Heart left ventricle (tissue), 13 donors: Measurements from ENCODE around the gene ATG2A.

Experiments
- POLR2A ChIP-seq, 2 donors: fragments of 450-650 bp; IDR thresholded peaks; one replicate each; pipeline ENCODE4 v1.6.1; 2017; ENCODE audit warnings: antibody characterized with exemption in 2 of 2, mild to moderate bottlenecking in 2 of 2, moderate library complexity in 2 of 2
- TF ChIP-seq, protein P1 (sequence below), 12 donors: fragments of 200-600 bp; sonication (generic) in 4 of 12; IDR thresholded peaks; one replicate each; pipeline versions ENCODE4 v1.5.0 to v1.8.0; 2018 to 2022; ENCODE audit warnings: antibody characterized with exemption in 12 of 12, mild to moderate bottlenecking in 5 of 12
- donor health status: ischemic (EF 13 %, LVEDD 7.1; RV severe dilation, severe dysfunction).
- donor health status: DM: no; HTN: yes; CAD: no.
- donor health status: DM: no; HTN: no; CAD: no.
- donor health status: ischemic (EF 25% LVEDD 6.9; RV normal size, moderate dysfunction).
- donor health status: ischemic (EF 25% LVEDD 5.7; RV mildly dilated, moderate dysfunction).
- donor health status: ischemic (EF 35%, LVEDD 5.7; RV mildly dilated, moderate dysfunction).
- donor health status: nonischemic (EF 11% LVEDD 7.7; RV severe dilation, severe dysfunction).
- donor health status: DM: yes; HTN: yes; CAD: no.
- donor health status: PGD.
- donor health status: ischemic (EF 29% LVEDD 5.4; RV normal size, mild dysfunction).
- donor health status: nonischemic (EF 23%, LVEDD 6.1; RV moderate dilation, normal function).

DNA sequence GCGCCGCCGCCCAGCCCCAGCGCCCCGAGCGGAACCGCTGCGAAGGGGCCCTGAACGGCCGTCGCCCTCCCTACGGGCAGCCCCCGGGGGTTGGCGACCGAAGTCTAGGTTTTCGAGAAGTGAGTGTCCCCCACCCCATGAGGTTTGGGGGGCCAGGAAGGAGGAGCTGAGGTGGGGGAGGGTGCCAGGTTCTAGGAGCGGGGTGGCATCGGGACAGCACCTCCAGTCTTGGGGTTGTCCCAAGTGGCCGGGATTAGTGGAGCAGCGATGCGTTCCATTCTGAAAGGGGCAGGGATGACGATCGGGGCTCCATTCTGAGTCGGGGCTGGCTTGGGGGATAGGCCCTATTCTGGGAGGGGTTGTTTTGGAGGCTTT lies 7.9 kb upstream of the ATG2A start:
- TF ChIP-seq, protein P1, sequence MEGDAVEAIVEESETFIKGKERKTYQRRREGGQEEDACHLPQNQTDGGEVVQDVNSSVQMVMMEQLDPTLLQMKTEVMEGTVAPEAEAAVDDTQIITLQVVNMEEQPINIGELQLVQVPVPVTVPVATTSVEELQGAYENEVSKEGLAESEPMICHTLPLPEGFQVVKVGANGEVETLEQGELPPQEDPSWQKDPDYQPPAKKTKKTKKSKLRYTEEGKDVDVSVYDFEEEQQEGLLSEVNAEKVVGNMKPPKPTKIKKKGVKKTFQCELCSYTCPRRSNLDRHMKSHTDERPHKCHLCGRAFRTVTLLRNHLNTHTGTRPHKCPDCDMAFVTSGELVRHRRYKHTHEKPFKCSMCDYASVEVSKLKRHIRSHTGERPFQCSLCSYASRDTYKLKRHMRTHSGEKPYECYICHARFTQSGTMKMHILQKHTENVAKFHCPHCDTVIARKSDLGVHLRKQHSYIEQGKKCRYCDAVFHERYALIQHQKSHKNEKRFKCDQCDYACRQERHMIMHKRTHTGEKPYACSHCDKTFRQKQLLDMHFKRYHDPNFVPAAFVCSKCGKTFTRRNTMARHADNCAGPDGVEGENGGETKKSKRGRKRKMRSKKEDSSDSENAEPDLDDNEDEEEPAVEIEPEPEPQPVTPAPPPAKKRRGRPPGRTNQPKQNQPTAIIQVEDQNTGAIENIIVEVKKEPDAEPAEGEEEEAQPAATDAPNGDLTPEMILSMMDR (IDR thresholded peaks at IDR 0.05) = no peak
- TF ChIP-seq POLR2A (IDR thresholded peaks at IDR 0.05) = no peak
